H1 (cell line): ENCODE measurements around the gene JAKMIP2. TPM values are rescaled to one million over a fixed set of nuclear protein-coding genes. Genes with fewer than 3 reads are reported as not detected.

Source experiments
- CEBPB ChIP-seq: IDR thresholded peaks from 2 replicates; pipeline ENCODE4 v1.6.1; 2012; ENCODE audit warnings: low read depth, low read length
- CHD7 ChIP-seq: fragments of 300-600 bp; sonication (generic); IDR thresholded peaks from 2 replicates; pipeline ENCODE4 v1.7.1; 2012; ENCODE audit warnings: low read length, moderate library complexity, mild to moderate bottlenecking, inconsistent platforms; ENCODE audit not compliant: insufficient replicate concordance
- CTCF ChIP-seq, 3 experiments: IDR thresholded peaks; 1 replicate in 2 of 3; 2 replicates in 1 of 3; pipeline versions ENCODE4 v1.5.1 to v1.6.1; 2011; ENCODE audit warnings: low read length in 3 of 3, mild to moderate bottlenecking in 3 of 3, inconsistent platforms in 2 of 3, low read depth in 1 of 3, moderate library complexity in 1 of 3; ENCODE audit not compliant: insufficient read depth in 1 of 3; ENCODE audit errors: control extremely low read depth in 1 of 3
- MAX ChIP-seq: IDR thresholded peaks from 2 replicates; pipeline ENCODE4 v1.6.1; 2012; ENCODE audit warnings: inconsistent platforms
- NANOG ChIP-seq: IDR thresholded peaks from 2 replicates; pipeline ENCODE4 v1.6.1; 2011; ENCODE audit warnings: low read length, low read depth, mild to moderate bottlenecking, inconsistent platforms; ENCODE audit not compliant: insufficient read depth, poor library complexity, severe bottlenecking
- RAD21 ChIP-seq, 2 experiments: IDR thresholded peaks in 1 of 2; conservative IDR thresholded peaks in 1 of 2; 2 replicates each; pipeline ENCODE4 v1.6.1; 2011; ENCODE audit warnings: low read depth in 2 of 2, low read length in 2 of 2, improper control_type of control experiment in 1 of 2, inconsistent platforms in 1 of 2, mild to moderate bottlenecking in 1 of 2, moderate library complexity in 1 of 2
- polyA plus RNA-seq, 7 experiments: library from polyadenylated mRNA; depleted of rRNA in 3 of 7; stranded (reverse) in 5 of 7; unstranded in 2 of 7; fragments of >200 nt in 5 of 7; fragments of 200-250 nt in 2 of 7; gene quantifications; 1 replicate in 5 of 7; 2 replicates in 1 of 7; 4 replicates in 1 of 7; pipeline versions ENCODE4 v1.2.1 to v1.2.3, GENCODE V29; 2011 to 2013; ENCODE audit warnings: missing spikeins in 2 of 7, mixed read lengths in 2 of 7
- total RNA-seq: library from RNA; stranded (reverse); fragmentation: NEBNext Ultra II Directional; extraction: Animal tissue kit (Norgen Biotek cat#: 25700); gene quantifications from 2 replicates; pipeline ENCODE4 v1.2.1, GENCODE V29; 2021

The JAKMIP2 gene
- total and polyA plus RNA-seq, 2 of the 8 experiments (the other 6 are each of a cell fraction or from before 2014, with no cell fraction given) = 2.4 to 13.6 TPM

- TF ChIP-seq CHD7 = peak; percentile 57
- TF ChIP-seq RAD21 (IDR thresholded peaks at IDR 0.05 in 1 of 2, conservative IDR thresholded peaks at IDR 0.05 in 1 of 2; ENCODE audit: low read depth in 2 of 2, low read length in 2 of 2) = peak; percentile 88 to 89
- TF ChIP-seq NANOG = no peak
- TF ChIP-seq MAX = no peak
- no peak for TF ChIP-seq CEBPB
- peak in 2 of 3 experiments; percentile 59 to 66; a peak in 2 of 4 replicates for TF ChIP-seq CTCF (IDR thresholded peaks at IDR 0.05; ENCODE audit: control extremely low read depth in 1 of 3, insufficient read depth in 1 of 3, low read depth in 1 of 3, low read length in 3 of 3)
Measured at GRCh38 chr5:147578228-147579024, 204.1 kb downstream of the JAKMIP2 start (continued).
